GM12865 (cell line): ENCODE data around the gene RAB15.

Source experiments
- DNase-seq: peaks from one replicate; pipeline ENCODE4 v3.0.0; 2010; ENCODE audit warnings: low read depth
- H3K4me3 ChIP-seq: 2 replicates; pipeline ENCODE4 v1.5.1; 2011; ENCODE audit warnings: mild to moderate bottlenecking, low read depth, low read length, control low read depth
- CTCF ChIP-seq: IDR thresholded peaks from 2 replicates; pipeline ENCODE4 v1.5.1; 2011; ENCODE audit warnings: low read length, control low read depth, low read depth, inconsistent platforms; ENCODE audit not compliant: insufficient read depth; ENCODE audit errors: missing control alignments

The RAB15 gene

DNA sequence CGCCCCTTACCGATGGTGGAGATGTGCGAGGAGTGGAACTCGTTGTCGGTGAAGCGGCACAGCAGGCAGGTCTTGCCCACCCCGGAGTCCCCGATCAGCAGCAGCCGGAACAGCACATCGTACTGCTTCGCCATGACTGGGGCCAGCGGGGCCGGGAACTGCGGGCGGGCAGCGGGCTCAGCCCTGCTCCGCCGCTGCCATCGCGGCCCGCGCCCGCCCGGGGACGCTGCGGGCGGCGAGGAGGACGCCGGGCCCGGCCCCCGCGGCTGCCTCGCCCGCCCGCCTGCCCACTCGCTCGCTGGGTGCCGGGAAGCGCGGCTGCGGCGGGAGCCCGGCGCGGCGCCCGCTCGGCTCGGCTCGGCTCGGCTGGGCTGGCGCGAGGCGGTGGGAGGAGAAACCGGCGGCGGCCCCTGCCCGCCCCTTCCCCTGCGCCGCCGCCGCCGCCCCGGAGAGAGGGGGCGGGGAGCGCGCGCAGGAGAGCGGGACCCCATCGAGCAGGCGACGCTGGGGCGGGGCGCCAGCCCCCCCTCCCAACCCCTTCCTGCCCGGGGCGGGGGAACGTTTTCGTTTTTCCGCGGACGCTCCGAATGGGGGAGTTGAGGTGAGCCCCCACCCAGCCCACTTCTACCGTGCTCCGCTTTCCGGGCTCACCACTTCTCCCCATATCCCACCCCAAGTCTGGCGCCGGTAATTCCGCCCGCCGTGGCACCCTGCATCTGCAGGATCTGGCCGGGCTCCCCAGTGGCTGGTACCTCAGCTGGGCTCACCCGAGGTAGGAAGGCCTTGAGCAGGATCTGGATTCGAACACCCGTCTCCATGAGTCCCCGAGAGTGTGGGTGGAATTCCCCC lies at the start of gene RAB15:
RAB15 (minus strand) TSS at position 394 of the 849 bp plus-strand sequence; CDS start at position 134, 260 bp downstream.
- no peak for TF ChIP-seq CTCF
- DNase-seq, result peak; percentile 33
- H3K4me3 ChIP-seq, result peak within 1 kb of the TSS; percentile 63

GRCh38 chr14:65019944-65020566 lies 47.9 kb upstream of the RAB15 start:
- TF ChIP-seq CTCF, result peak; percentile 44
- peak; percentile 78 for DNase-seq
- no peak overlapping the region for H3K4me3 ChIP-seq

DNA sequence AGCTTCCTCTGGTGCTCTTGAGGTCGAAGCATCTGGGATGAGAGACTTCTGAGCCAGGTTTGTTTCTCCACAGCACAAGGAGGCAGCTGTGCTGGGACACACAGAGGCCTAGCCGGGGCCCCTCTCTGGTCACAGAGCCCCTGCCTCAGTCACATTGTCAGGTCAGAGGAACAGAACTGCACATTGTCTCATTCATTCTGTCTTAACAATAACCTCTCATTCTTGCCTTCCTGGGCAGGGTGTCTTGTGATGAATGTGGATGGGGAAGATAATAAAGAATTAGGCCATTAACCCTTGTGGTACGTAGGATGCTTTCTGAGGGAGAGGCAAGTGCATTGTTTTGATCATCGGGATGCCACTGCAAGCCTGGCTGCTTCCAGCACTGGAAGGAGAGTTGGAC lies 44.3 kb upstream of the RAB15 start:
- H3K4me3 ChIP-seq, result no peak overlapping the region
- no peak for DNase-seq
- no peak for TF ChIP-seq CTCF

DNA sequence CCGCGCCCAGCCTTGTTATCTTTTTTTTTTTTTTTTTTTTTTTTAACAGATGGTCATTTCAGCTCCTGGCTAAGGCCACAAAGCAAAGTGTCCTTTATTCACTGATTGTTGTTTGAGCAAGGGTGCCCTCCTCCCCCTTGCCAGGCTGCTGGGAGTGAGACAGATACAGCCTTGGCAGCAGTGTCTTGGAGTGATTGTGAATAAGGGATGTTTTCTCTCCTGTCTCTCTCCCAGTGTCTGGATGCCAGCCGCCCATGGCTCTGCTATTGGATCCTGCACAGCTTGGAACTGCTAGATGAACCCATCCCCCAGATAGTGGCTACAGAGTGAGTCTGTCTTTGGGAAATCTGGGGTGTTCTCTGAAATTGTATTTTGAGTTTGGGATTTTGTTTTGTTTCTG lies 43.3 kb upstream of the RAB15 start:
- DNase-seq, result no peak
- no peak overlapping the region for H3K4me3 ChIP-seq
- no peak for TF ChIP-seq CTCF

GRCh38 chr14:65012353-65012752 lies 40.2 kb upstream of the RAB15 start:
- TF ChIP-seq CTCF, result no peak
- DNase-seq, result no peak
- no peak overlapping the region for H3K4me3 ChIP-seq

DNA sequence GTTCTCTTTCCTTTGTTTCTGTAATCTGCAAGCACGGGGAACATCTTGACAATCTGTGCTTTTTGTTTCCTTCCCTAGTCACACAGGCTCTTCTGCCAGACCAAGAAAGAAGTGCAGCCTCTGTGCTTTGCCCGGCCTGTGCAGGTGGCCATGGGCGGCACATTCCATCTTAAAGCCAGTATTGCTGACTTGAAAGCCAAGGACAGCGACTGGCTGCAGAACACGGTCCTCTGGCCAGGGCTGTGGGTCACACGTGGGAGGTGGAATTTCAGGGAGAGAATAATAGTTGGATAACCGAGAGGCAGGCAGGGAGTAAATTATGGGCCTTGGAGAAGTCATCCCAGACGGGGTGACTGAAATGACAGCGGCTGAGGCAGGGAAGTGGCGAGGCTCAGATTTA lies 39.4 kb upstream of the RAB15 start:
- no peak overlapping the region for H3K4me3 ChIP-seq
- TF ChIP-seq CTCF, result no peak
- no peak for DNase-seq
